Muscle layer of duodenum (tissue), 2 donors: ENCODE data around the gene VPS33A.

Experiments used
- H3K27ac ChIP-seq: one replicate; pipeline ENCODE4 v1.7.0; 2013; ENCODE audit warnings: mild to moderate bottlenecking, low read length
- H3K27me3 ChIP-seq: one replicate; pipeline ENCODE4 v1.7.0; 2013; ENCODE audit warnings: low read depth, mild to moderate bottlenecking, control low read depth, low read length
- H3K36me3 ChIP-seq, 2 donors: one replicate each; pipeline ENCODE4 v1.7.0; 2013; ENCODE audit warnings: low read length in 2 of 2, control low read depth in 1 of 2, mild to moderate bottlenecking in 1 of 2; ENCODE audit not compliant: insufficient read depth in 2 of 2, control insufficient read depth in 1 of 2
- H3K4me1 ChIP-seq, 2 donors: one replicate each; pipeline ENCODE4 v1.7.0; 2013; ENCODE audit warnings: low read length in 2 of 2, mild to moderate bottlenecking in 2 of 2, control low read depth in 1 of 2, moderate library complexity in 1 of 2; ENCODE audit not compliant: insufficient read depth in 2 of 2, control insufficient read depth in 1 of 2
- H3K4me3 ChIP-seq, 2 donors: one replicate each; pipeline ENCODE4 v1.7.0; 2013; ENCODE audit warnings: low read length in 2 of 2, low read depth in 1 of 2, mild to moderate bottlenecking in 1 of 2
- H3K9me3 ChIP-seq, 2 donors: one replicate each; pipeline ENCODE4 v1.7.0; 2013; ENCODE audit warnings: low read length in 2 of 2, control low read depth in 1 of 2, mild to moderate bottlenecking in 1 of 2; ENCODE audit not compliant: control insufficient read depth in 1 of 2
- donor health status: healthy.

VPS33A gene

GRCh38 chr12:122250536-122250935 is 15.8 kb downstream of the VPS33A start:
- Histone ChIP-seq H3K4me1 (no peaks in the 10 kb centered on the region), H3K36me3 (peaks cover 19 to 41% of the 10 kb centered on the region in 2 donors), H3K4me3 (no peak overlapping the region), H3K27ac (no peak overlapping the region), H3K27me3 (no peaks in the 10 kb centered on the region), H3K9me3 (no peaks in the 10 kb centered on the region)

DNA sequence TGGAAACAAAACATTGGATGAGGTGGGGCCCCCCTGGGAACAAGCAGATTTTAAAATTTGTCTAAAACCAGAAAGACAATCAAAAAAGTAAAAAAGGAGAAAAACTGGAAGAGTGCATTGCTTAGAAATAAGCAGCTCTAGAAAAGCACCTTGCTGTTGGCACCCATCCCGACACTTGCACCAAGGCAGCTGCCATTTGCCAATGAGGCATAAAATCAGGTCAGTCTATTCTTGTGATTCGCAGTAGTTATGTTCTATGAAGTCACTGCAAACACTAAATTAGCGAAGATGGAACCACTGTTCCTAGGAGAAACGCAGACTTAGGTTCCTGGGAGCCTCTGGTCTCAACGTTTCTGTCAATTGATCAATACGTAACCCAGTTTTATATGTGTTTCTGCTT is 16.2 kb downstream of the VPS33A start:
- Histone ChIP-seq H3K27ac (no peak overlapping the region), H3K36me3 (peaks cover 19 to 41% of the 10 kb centered on the region in 2 donors), H3K4me3 (no peak overlapping the region)

GRCh38 chr12:122245553-122245952 is 20.7 kb downstream of the VPS33A start:
- Histone ChIP-seq H3K9me3 (no peaks in the 10 kb centered on the region), H3K4me3 (no peak overlapping the region), H3K27me3 (no peaks in the 10 kb centered on the region), H3K27ac (no peak overlapping the region), H3K4me1 (no peaks in the 10 kb centered on the region), H3K36me3 (peaks cover 21 to 50% of the 10 kb centered on the region in 2 donors)

More for the DNA sequence above, 16.2 kb downstream of the VPS33A start:
- Histone ChIP-seq H3K9me3 (no peaks in the 10 kb centered on the region), H3K4me1 (no peaks in the 10 kb centered on the region), H3K27me3 (no peaks in the 10 kb centered on the region)

GRCh38 chr12:122244565-122245371 is 21.5 kb downstream of the VPS33A start:
- Histone ChIP-seq H3K27ac (no peak overlapping the region), H3K27me3 (no peaks in the 10 kb centered on the region), H3K4me1 (no peaks in the 10 kb centered on the region), H3K9me3 (no peaks in the 10 kb centered on the region), H3K4me3 (no peak overlapping the region), H3K36me3 (peaks cover 16 to 42% of the 10 kb centered on the region in 2 donors)

GRCh38 chr12:122243965-122244364 is 22.3 kb downstream of the VPS33A start:
- H3K36me3 ChIP-seq, result peaks cover 11 to 38% of the 10 kb centered on the region in 2 donors
- no peaks in the 10 kb centered on the region for H3K27me3 ChIP-seq
- H3K4me3 ChIP-seq, result no peak overlapping the region
- no peaks in the 10 kb centered on the region for H3K9me3 ChIP-seq
- H3K27ac ChIP-seq, result no peak overlapping the region
- H3K4me1 ChIP-seq, result no peaks in the 10 kb centered on the region

DNA sequence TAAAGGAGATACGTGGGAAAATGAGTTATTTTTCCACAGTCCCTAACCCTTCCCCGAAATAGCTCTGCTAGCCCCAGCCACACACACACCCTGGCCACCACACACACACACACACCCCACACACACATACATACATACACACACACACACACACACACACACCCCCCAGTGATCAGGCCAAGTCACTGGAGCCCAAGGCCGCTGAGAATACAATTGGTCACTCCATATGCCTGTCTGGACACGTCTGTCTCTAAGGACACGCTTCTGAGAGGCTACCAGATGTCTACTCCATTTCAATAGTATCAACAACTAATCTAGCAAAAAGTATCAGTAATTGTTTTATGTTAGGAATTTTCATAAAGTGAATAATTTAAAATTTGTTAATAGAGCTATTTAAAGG is 27.4 kb downstream of the VPS33A start:
- Histone ChIP-seq H3K4me1 (no peaks in the 10 kb centered on the region), H3K27ac (no peak overlapping the region), H3K27me3 (no peaks in the 10 kb centered on the region), H3K36me3 (peaks cover 26 to 51% of the 10 kb centered on the region in 2 donors), H3K4me3 (no peak overlapping the region), H3K9me3 (no peaks in the 10 kb centered on the region)

GRCh38 chr12:122235741-122236140 is 30.6 kb downstream of the VPS33A start:
- peaks cover 43 to 68% of the 10 kb centered on the region in 2 donors for H3K36me3 ChIP-seq
- no peaks in the 10 kb centered on the region for H3K27me3 ChIP-seq
- no peak overlapping the region for H3K4me3 ChIP-seq
- no peaks in the 10 kb centered on the region for H3K4me1 ChIP-seq
- no peaks in the 10 kb centered on the region for H3K9me3 ChIP-seq
- no peak overlapping the region for H3K27ac ChIP-seq

DNA sequence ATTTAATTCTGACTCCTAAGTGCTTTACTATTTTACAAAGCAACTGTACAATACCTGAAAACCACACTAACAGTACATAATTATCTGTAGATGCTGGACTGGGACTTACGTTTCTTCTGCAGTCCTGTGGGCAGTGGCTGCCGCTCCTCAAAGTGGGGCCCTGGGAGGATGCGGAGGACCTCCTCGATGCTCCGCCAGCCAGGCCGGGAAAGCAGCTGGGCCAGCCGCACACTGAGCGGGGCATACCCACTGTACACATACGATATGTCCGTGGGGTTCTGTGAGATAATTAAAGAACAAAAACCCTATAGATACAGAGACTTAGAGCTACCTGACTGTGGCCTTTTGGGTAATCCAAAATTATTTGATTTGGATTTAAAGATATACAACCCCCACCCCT is 33.6 kb downstream of the VPS33A start:
- H3K4me1 ChIP-seq, result no peaks in the 10 kb centered on the region
- H3K27me3 ChIP-seq, result no peaks in the 10 kb centered on the region
- H3K27ac ChIP-seq, result no peak overlapping the region
- peaks cover 47 to 65% of the 10 kb centered on the region in 2 donors for H3K36me3 ChIP-seq
- no peak overlapping the region for H3K4me3 ChIP-seq
- H3K9me3 ChIP-seq, result no peaks in the 10 kb centered on the region

- Histone ChIP-seq H3K27ac (no peak overlapping the region), H3K27me3 (no peaks in the 10 kb centered on the region), H3K4me3 (no peak overlapping the region), H3K4me1 (peaks cover 4 to 8% of the 10 kb centered on the region in 2 donors), H3K9me3 (no peaks in the 10 kb centered on the region), H3K36me3 (peaks cover 43 to 55% of the 10 kb centered on the region in 2 donors)
Observed at GRCh38 chr12:122230798-122231197, 35.5 kb downstream of the VPS33A start.

GRCh38 chr12:122228092-122228491 is 38.2 kb downstream of the VPS33A start:
- Histone ChIP-seq H3K36me3 (peaks cover 32 to 44% of the 10 kb centered on the region in 2 donors), H3K27me3 (no peaks in the 10 kb centered on the region), H3K4me1 (peaks cover 14 to 29% of the 10 kb centered on the region in 2 donors), H3K9me3 (no peaks in the 10 kb centered on the region), H3K4me3 (no peak overlapping the region), H3K27ac (no peak overlapping the region)

- Histone ChIP-seq H3K4me1 (peaks cover 14 to 29% of the 10 kb centered on the region in 2 donors), H3K4me3 (no peak overlapping the region), H3K36me3 (peaks cover 26 to 40% of the 10 kb centered on the region in 2 donors), H3K9me3 (no peaks in the 10 kb centered on the region), H3K27me3 (no peaks in the 10 kb centered on the region), H3K27ac (no peak overlapping the region)
Observed at GRCh38 chr12:122227341-122227740, 39.0 kb downstream of the VPS33A start.
